Stimulated activated CD4-positive, alpha-beta T cell treated with anti-CD3 and anti-CD28 coated beads, Interleukin-4, amount 100 ng/mL, for 48 hours (primary cell): ENCODE measurements around the gene ARL8B.

Experiments used
- DNase-seq, 2 donors: peaks; one replicate each; pipeline ENCODE4 v3.0.0-alpha.2; 2020; ENCODE audit warnings: low read depth in 2 of 2

Gene ARL8B

GRCh38 chr3:5205165-5205941 lies 83.3 kb downstream of the ARL8B start:
- peak; percentile 32 to 57 for DNase-seq

- no peak for DNase-seq
These were observed 88.8 kb downstream of the ARL8B start for GRCh38 chr3:5210926-5211325.

GRCh38 chr3:5212628-5213573 lies 90.8 kb downstream of the ARL8B start:
- DNase-seq = no peak

GRCh38 chr3:5213574-5213966 lies 91.5 kb downstream of the ARL8B start:
- no peak for DNase-seq

GRCh38 chr3:5214352-5214751 lies 92.3 kb downstream of the ARL8B start:
- no peak for DNase-seq

GRCh38 chr3:5217824-5218595 lies 95.9 kb downstream of the ARL8B start:
- no peak for DNase-seq

- no peak for DNase-seq
These were observed 96.7 kb downstream of the ARL8B start for GRCh38 chr3:5218815-5219214.

- DNase-seq = no peak
These were observed 97.1 kb downstream of the ARL8B start for GRCh38 chr3:5219216-5219615.

- DNase-seq = no peak
These were observed 98.1 kb downstream of the ARL8B start for GRCh38 chr3:5220193-5220592.

GRCh38 chr3:5220667-5221431 lies 98.8 kb downstream of the ARL8B start:
- no peak for DNase-seq

GRCh38 chr3:5221701-5222100 lies 99.6 kb downstream of the ARL8B start:
- no peak for DNase-seq

GRCh38 chr3:5222283-5223005 lies 100.4 kb downstream of the ARL8B start:
- no peak for DNase-seq

GRCh38 chr3:5226783-5227182 lies 104.7 kb downstream of the ARL8B start:
- DNase-seq = no peak

- no peak for DNase-seq
These were observed 105.7 kb downstream of the ARL8B start for GRCh38 chr3:5227812-5228211.

GRCh38 chr3:5229414-5229813 lies 107.3 kb downstream of the ARL8B start:
- DNase-seq = no peak
